ENCODE data around the gene PLXNA4. TPM values are rescaled to one million over a fixed set of nuclear protein-coding genes. Genes with fewer than 3 reads are reported as not detected.

Gene PLXNA4
- total and polyA plus RNA-seq, 2 experiments from 2014 or later = 0.08 to 0.80 TPM

DNA sequence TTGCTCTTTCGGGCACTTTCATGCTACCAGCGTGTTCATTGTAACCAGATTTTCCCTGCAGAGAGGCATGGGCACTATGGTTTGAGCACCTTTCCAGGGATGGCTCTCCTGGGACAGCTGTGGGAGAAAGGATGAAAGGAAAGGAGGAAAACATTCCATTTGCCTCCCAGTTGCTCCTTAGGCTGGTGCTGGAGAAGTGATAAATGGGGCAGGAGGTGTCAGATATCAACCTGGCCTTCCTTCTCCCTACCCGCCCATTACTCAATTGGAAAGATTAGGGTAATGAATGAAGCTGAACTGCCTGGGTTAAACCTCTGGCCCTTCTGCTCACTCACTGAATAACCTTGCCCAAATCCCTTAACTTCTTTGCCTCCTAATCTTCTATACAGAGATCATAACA, 228.4 kb downstream of the PLXNA4 start:
- Histone ChIP-seq H3K36me3 (ENCODE audit: insufficient read depth) (no peaks in the 10 kb centered on the region), H3K9me2 (ENCODE audit: insufficient read depth) (no peaks in the 10 kb centered on the region), H3F3A (replicated peaks; ENCODE audit: low read depth) (no peaks in the 10 kb centered on the region), H3K79me2 (replicated peaks; ENCODE audit: insufficient read depth) (no peaks in the 10 kb centered on the region), H3K4me2 (no peak overlapping the region), H3K4me3 (no peak overlapping the region), H4K20me1 (replicated peaks; ENCODE audit: insufficient read depth) (no peaks in the 10 kb centered on the region), H3K4me1 (ENCODE audit: insufficient read depth) (peaks cover 10% of the 10 kb centered on the region; the same call in 1 of the 2 replicates), H3K27ac (ENCODE audit: low read depth) (no peak overlapping the region), H2AFZ (peak overlapping the region; percentile 79; the same call in 1 of the 2 replicates), H3K27me3 (ENCODE audit: insufficient read depth) (no peaks in the 10 kb centered on the region)
- H3K9me3 Mint-ChIP-seq = peaks cover 3% of the 10 kb centered on the region; the same call in 2 of the 3 replicates
- H3K4me3 Mint-ChIP-seq = no peak overlapping the region
- H3K27me3 Mint-ChIP-seq (ENCODE audit: insufficient read depth, low read depth, poor library complexity) = peaks cover 3% of the 10 kb centered on the region
- no peak for TF ChIP-seq JUNB (IDR thresholded peaks at IDR 0.05; ENCODE audit: unreplicated experiment)
- TF ChIP-seq, protein P1, sequence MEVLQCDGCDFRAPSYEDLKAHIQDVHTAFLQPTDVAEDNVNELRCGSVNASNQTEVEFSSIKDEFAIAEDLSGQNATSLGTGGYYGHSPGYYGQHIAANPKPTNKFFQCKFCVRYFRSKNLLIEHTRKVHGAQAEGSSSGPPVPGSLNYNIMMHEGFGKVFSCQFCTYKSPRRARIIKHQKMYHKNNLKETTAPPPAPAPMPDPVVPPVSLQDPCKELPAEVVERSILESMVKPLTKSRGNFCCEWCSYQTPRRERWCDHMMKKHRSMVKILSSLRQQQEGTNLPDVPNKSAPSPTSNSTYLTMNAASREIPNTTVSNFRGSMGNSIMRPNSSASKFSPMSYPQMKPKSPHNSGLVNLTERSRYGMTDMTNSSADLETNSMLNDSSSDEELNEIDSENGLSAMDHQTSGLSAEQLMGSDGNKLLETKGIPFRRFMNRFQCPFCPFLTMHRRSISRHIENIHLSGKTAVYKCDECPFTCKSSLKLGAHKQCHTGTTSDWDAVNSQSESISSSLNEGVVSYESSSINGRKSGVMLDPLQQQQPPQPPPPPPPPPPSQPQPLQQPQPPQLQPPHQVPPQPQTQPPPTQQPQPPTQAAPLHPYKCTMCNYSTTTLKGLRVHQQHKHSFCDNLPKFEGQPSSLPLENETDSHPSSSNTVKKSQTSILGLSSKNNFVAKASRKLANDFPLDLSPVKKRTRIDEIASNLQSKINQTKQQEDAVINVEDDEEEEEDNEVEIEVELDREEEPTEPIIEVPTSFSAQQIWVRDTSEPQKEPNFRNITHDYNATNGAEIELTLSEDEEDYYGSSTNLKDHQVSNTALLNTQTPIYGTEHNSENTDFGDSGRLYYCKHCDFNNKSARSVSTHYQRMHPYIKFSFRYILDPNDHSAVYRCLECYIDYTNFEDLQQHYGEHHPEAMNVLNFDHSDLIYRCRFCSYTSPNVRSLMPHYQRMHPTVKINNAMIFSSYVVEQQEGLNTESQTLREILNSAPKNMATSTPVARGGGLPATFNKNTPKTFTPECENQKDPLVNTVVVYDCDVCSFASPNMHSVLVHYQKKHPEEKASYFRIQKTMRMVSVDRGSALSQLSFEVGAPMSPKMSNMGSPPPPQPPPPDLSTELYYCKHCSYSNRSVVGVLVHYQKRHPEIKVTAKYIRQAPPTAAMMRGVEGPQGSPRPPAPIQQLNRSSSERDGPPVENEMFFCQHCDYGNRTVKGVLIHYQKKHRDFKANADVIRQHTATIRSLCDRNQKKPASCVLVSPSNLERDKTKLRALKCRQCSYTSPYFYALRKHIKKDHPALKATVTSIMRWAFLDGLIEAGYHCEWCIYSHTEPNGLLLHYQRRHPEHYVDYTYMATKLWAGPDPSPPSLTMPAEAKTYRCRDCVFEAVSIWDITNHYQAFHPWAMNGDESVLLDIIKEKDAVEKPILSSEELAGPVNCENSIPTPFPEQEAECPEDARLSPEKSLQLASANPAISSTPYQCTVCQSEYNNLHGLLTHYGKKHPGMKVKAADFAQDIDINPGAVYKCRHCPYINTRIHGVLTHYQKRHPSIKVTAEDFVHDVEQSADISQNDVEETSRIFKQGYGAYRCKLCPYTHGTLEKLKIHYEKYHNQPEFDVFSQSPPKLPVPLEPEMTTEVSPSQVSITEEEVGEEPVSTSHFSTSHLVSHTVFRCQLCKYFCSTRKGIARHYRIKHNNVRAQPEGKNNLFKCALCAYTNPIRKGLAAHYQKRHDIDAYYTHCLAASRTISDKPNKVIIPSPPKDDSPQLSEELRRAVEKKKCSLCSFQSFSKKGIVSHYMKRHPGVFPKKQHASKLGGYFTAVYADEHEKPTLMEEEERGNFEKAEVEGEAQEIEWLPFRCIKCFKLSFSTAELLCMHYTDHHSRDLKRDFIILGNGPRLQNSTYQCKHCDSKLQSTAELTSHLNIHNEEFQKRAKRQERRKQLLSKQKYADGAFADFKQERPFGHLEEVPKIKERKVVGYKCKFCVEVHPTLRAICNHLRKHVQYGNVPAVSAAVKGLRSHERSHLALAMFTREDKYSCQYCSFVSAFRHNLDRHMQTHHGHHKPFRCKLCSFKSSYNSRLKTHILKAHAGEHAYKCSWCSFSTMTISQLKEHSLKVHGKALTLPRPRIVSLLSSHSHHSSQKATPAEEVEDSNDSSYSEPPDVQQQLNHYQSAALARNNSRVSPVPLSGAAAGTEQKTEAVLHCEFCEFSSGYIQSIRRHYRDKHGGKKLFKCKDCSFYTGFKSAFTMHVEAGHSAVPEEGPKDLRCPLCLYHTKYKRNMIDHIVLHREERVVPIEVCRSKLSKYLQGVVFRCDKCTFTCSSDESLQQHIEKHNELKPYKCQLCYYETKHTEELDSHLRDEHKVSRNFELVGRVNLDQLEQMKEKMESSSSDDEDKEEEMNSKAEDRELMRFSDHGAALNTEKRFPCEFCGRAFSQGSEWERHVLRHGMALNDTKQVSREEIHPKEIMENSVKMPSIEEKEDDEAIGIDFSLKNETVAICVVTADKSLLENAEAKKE (CRISPR knock-in tag; IDR thresholded peaks at IDR 0.05) = no peak
- no peak for TF ChIP-seq ZNF114 (CRISPR knock-in tag; IDR thresholded peaks at IDR 0.05)
- TF ChIP-seq POLR2AphosphoS5 (IDR thresholded peaks at IDR 0.05; ENCODE audit: low read depth) = no peak
- TF ChIP-seq EZH2phosphoT487 (IDR thresholded peaks at IDR 0.05; ENCODE audit: unreplicated experiment) = no peak
- TF ChIP-seq, protein P2, sequence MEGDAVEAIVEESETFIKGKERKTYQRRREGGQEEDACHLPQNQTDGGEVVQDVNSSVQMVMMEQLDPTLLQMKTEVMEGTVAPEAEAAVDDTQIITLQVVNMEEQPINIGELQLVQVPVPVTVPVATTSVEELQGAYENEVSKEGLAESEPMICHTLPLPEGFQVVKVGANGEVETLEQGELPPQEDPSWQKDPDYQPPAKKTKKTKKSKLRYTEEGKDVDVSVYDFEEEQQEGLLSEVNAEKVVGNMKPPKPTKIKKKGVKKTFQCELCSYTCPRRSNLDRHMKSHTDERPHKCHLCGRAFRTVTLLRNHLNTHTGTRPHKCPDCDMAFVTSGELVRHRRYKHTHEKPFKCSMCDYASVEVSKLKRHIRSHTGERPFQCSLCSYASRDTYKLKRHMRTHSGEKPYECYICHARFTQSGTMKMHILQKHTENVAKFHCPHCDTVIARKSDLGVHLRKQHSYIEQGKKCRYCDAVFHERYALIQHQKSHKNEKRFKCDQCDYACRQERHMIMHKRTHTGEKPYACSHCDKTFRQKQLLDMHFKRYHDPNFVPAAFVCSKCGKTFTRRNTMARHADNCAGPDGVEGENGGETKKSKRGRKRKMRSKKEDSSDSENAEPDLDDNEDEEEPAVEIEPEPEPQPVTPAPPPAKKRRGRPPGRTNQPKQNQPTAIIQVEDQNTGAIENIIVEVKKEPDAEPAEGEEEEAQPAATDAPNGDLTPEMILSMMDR (conservative IDR thresholded peaks at IDR 0.05; ENCODE audit: low read depth in 2 of 2) = no peak
- TF ChIP-seq, protein P3, sequence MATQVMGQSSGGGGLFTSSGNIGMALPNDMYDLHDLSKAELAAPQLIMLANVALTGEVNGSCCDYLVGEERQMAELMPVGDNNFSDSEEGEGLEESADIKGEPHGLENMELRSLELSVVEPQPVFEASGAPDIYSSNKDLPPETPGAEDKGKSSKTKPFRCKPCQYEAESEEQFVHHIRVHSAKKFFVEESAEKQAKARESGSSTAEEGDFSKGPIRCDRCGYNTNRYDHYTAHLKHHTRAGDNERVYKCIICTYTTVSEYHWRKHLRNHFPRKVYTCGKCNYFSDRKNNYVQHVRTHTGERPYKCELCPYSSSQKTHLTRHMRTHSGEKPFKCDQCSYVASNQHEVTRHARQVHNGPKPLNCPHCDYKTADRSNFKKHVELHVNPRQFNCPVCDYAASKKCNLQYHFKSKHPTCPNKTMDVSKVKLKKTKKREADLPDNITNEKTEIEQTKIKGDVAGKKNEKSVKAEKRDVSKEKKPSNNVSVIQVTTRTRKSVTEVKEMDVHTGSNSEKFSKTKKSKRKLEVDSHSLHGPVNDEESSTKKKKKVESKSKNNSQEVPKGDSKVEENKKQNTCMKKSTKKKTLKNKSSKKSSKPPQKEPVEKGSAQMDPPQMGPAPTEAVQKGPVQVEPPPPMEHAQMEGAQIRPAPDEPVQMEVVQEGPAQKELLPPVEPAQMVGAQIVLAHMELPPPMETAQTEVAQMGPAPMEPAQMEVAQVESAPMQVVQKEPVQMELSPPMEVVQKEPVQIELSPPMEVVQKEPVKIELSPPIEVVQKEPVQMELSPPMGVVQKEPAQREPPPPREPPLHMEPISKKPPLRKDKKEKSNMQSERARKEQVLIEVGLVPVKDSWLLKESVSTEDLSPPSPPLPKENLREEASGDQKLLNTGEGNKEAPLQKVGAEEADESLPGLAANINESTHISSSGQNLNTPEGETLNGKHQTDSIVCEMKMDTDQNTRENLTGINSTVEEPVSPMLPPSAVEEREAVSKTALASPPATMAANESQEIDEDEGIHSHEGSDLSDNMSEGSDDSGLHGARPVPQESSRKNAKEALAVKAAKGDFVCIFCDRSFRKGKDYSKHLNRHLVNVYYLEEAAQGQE (IDR thresholded peaks at IDR 0.05; ENCODE audit: unreplicated experiment) = no peak
- no peak for TF ChIP-seq NANOG (IDR thresholded peaks at IDR 0.05; ENCODE audit: borderline replicate concordance)
- TF ChIP-seq, protein P4, sequence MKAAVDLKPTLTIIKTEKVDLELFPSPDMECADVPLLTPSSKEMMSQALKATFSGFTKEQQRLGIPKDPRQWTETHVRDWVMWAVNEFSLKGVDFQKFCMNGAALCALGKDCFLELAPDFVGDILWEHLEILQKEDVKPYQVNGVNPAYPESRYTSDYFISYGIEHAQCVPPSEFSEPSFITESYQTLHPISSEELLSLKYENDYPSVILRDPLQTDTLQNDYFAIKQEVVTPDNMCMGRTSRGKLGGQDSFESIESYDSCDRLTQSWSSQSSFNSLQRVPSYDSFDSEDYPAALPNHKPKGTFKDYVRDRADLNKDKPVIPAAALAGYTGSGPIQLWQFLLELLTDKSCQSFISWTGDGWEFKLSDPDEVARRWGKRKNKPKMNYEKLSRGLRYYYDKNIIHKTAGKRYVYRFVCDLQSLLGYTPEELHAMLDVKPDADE (IDR thresholded peaks at IDR 0.05) = no peak
- TF ChIP-seq CREB1 (CRISPR knock-in tag; IDR thresholded peaks at IDR 0.05; ENCODE audit: low read depth) = no peak
- H3K36me3 Mint-ChIP-seq (ENCODE audit: low read depth) = no peaks in the 10 kb centered on the region
- DNase-seq (ENCODE audit: low spot score) (no peak), ATAC-seq (peak; percentile 52)
- H3K27ac Mint-ChIP-seq = no peak overlapping the region
- H3K4me1 Mint-ChIP-seq = peaks cover 22% of the 10 kb centered on the region

All from GM23338 (cell line).